HL-60 (cell line): ENCODE measurements around the gene TTLL11.

Experiments used
- DNase-seq, 2 experiments: peaks; one replicate each; pipeline ENCODE4 v3.0.0-alpha.2; 2010 to 2020; ENCODE audit warnings: low read depth in 1 of 2, low spot score in 1 of 2
- H3K27ac ChIP-seq: fragments of 250-450 bp; sonication (Bioruptor Pico); replicated peaks from 2 replicates; pipeline ENCODE4 v1.5.1; 2020; ENCODE audit warnings: mild to moderate bottlenecking, moderate library complexity
- H3K27me3 ChIP-seq: fragments of 250-450 bp; sonication (Bioruptor Pico); 2 replicates; pipeline ENCODE4 v1.5.1; 2021; ENCODE audit warnings: mild to moderate bottlenecking, moderate library complexity; ENCODE audit not compliant: insufficient read depth, poor library complexity, severe bottlenecking
- H3K4me3 ChIP-seq: replicated peaks from 2 replicates; pipeline ENCODE4 v1.5.1; 2011; ENCODE audit warnings: mild to moderate bottlenecking, control low read depth, low read length; ENCODE audit not compliant: insufficient read depth
- CTCF ChIP-seq: IDR thresholded peaks from one replicate; pipeline ENCODE4 v1.5.1; 2011; ENCODE audit warnings: low read length, control low read depth, inconsistent platforms; ENCODE audit not compliant: insufficient read depth
- GABPA ChIP-seq: IDR thresholded peaks from 2 replicates; pipeline ENCODE4 v1.6.1; 2012; ENCODE audit warnings: low read depth
- POLR2AphosphoS5 ChIP-seq: IDR thresholded peaks from 2 replicates; pipeline ENCODE4 v1.6.1; 2012; ENCODE audit warnings: low read depth
- REST ChIP-seq: IDR thresholded peaks from 2 replicates; pipeline ENCODE4 v1.6.1; 2012; ENCODE audit warnings: low read depth; ENCODE audit not compliant: insufficient replicate concordance
- SPI1 ChIP-seq: IDR thresholded peaks from 2 replicates; pipeline ENCODE4 v1.6.1; 2012; ENCODE audit warnings: low read depth, mild to moderate bottlenecking, borderline replicate concordance

The TTLL11 gene

GRCh38 chr9:121950441-121950840, 142.7 kb downstream of the TTLL11 start:
- TF ChIP-seq POLR2AphosphoS5 (no peak), REST (no peak), GABPA (no peak)
- no peak overlapping the region for H3K4me3 ChIP-seq
- no peaks in the 10 kb centered on the region for H3K27me3 ChIP-seq
- DNase-seq: no peak
- H3K27ac ChIP-seq: no peak overlapping the region

- no peak for TF ChIP-seq REST
- TF ChIP-seq GABPA: no peak
- TF ChIP-seq SPI1: no peak
- TF ChIP-seq CTCF: no peak
- TF ChIP-seq POLR2AphosphoS5: no peak
- no peak for DNase-seq
- H3K4me3 ChIP-seq: no peak overlapping the region
- no peak overlapping the region for H3K27ac ChIP-seq
- H3K27me3 ChIP-seq: no peaks in the 10 kb centered on the region
These were observed 143.3 kb downstream of the TTLL11 start for GRCh38 chr9:121949766-121950165.

GRCh38 chr9:121949364-121949763, 143.7 kb downstream of the TTLL11 start:
- Histone ChIP-seq H3K27me3 (no peaks in the 10 kb centered on the region), H3K27ac (no peak overlapping the region), H3K4me3 (no peak overlapping the region)
- DNase-seq: no peak
- no peak for TF ChIP-seq GABPA
- no peak for TF ChIP-seq POLR2AphosphoS5

- H3K27ac ChIP-seq: no peak overlapping the region
- TF ChIP-seq GABPA (no peak), CTCF (no peak), SPI1 (no peak), POLR2AphosphoS5 (no peak), REST (no peak)
- DNase-seq: no peak
- H3K4me3 ChIP-seq: no peak overlapping the region
- H3K27me3 ChIP-seq: no peaks in the 10 kb centered on the region
These were observed 145.3 kb downstream of the TTLL11 start for GRCh38 chr9:121947775-121948174.
